Stromal cell of bone marrow (primary cell): ENCODE measurements around the gene IFT27.
"Not testable (repeated sequence)": the region's sequence is repeated elsewhere in the genome, so short reads cannot be mapped to it uniquely, and the experiment has no call there.

ENCODE experiments used
- DNase-seq: peaks from one replicate; pipeline ENCODE4 v3.0.0-alpha.2; 2012; ENCODE audit warnings: low read depth

IFT27 gene

GRCh38 chr22:36743591-36744412, 32.1 kb downstream of the IFT27 start:
- no peak for DNase-seq

- DNase-seq: no peak
Observed at GRCh38 chr22:36743011-36743410, 32.9 kb downstream of the IFT27 start.

GRCh38 chr22:36741968-36742367, 34.0 kb downstream of the IFT27 start:
- no peak for DNase-seq

GRCh38 chr22:36741204-36741793, 34.6 kb downstream of the IFT27 start:
- DNase-seq: no peak

- DNase-seq: no peak
Observed at GRCh38 chr22:36740716-36741115, 35.2 kb downstream of the IFT27 start.

- DNase-seq: no peak
Observed at GRCh38 chr22:36739185-36739584, 36.7 kb downstream of the IFT27 start.

GRCh38 chr22:36738416-36739020, 37.4 kb downstream of the IFT27 start:
- no peak for DNase-seq

GRCh38 chr22:36737776-36738175, 38.1 kb downstream of the IFT27 start:
- DNase-seq: no peak

- no peak for DNase-seq
Observed at GRCh38 chr22:36736701-36737320, 39.1 kb downstream of the IFT27 start.

- peak; percentile 56 for DNase-seq
Observed at GRCh38 chr22:36734171-36735058, 41.5 kb downstream of the IFT27 start.

- no peak for DNase-seq
Observed at GRCh38 chr22:36733271-36733670, 42.6 kb downstream of the IFT27 start.

- no peak for DNase-seq
Observed at GRCh38 chr22:36732609-36733008, 43.3 kb downstream of the IFT27 start.

- no peak for DNase-seq
Observed at GRCh38 chr22:36731916-36732315, 44.0 kb downstream of the IFT27 start.

- not testable (repeated sequence) for DNase-seq
Observed at GRCh38 chr22:36731321-36731720, 44.6 kb downstream of the IFT27 start.

GRCh38 chr22:36730176-36730858, 45.6 kb downstream of the IFT27 start:
- no peak for DNase-seq

- no peak for DNase-seq
Observed at GRCh38 chr22:36729321-36729720, 46.6 kb downstream of the IFT27 start.

GRCh38 chr22:36728505-36728904, 47.4 kb downstream of the IFT27 start:
- no peak for DNase-seq

GRCh38 chr22:36727927-36728488, 47.9 kb downstream of the IFT27 start:
- no peak for DNase-seq

- no peak for DNase-seq
Observed at GRCh38 chr22:36727110-36727509, 48.8 kb downstream of the IFT27 start.

- no peak for DNase-seq
Observed at GRCh38 chr22:36726007-36726380, 49.9 kb downstream of the IFT27 start.
